Stromal cell of bone marrow (primary cell): ENCODE measurements around the gene HOXB8.

Source experiments
- DNase-seq: peaks from one replicate; pipeline ENCODE4 v3.0.0-alpha.2; 2012; ENCODE audit warnings: low read depth

HOXB8 gene

GRCh38 chr17:48637323-48638260 is 22.5 kb upstream of the HOXB8 start:
- peak; percentile 53 for DNase-seq

GRCh38 chr17:48636177-48637018 is 21.3 kb upstream of the HOXB8 start:
- peak; percentile 37 for DNase-seq

- DNase-seq: no peak
Measured at GRCh38 chr17:48634493-48635208, 19.6 kb upstream of the HOXB8 start.

GRCh38 chr17:48633266-48633677 is 18.2 kb upstream of the HOXB8 start:
- no peak for DNase-seq

- DNase-seq: no peak
Measured at GRCh38 chr17:48632579-48633265, 17.6 kb upstream of the HOXB8 start.

- no peak for DNase-seq
Measured at GRCh38 chr17:48631693-48632578, 16.8 kb upstream of the HOXB8 start.

- no peak for DNase-seq
Measured at GRCh38 chr17:48630925-48631692, 16.0 kb upstream of the HOXB8 start.

- DNase-seq: no peak
Measured at GRCh38 chr17:48630009-48630924, 15.2 kb upstream of the HOXB8 start.

- DNase-seq: no peak
Measured at GRCh38 chr17:48629411-48629759, 14.3 kb upstream of the HOXB8 start.

GRCh38 chr17:48628649-48629410 is 13.7 kb upstream of the HOXB8 start:
- DNase-seq: no peak

GRCh38 chr17:48627623-48628521 is 12.8 kb upstream of the HOXB8 start:
- DNase-seq: no peak

GRCh38 chr17:48627118-48627597 is 12.1 kb upstream of the HOXB8 start:
- no peak for DNase-seq

- no peak for DNase-seq
Measured at GRCh38 chr17:48626245-48627117, 11.4 kb upstream of the HOXB8 start, which contains the start of gene HOXB9. Gene HOXB9 (minus strand): TSS chr17:48626358. CDS start chr17:48626269, 89 bp downstream.

- no peak for DNase-seq
Measured at GRCh38 chr17:48625495-48626244, 10.6 kb upstream of the HOXB8 start.
